Measurements from ENCODE around the gene CAPNS2.
"Not testable (repeated sequence)": the region's sequence is repeated elsewhere in the genome, so short reads cannot be mapped to it uniquely, and the experiment has no call there.

CAPNS2 gene

GRCh38 chr16:55569025-55569424 lies 2.5 kb downstream of the CAPNS2 start:
- no peak for DNase-seq

DNA sequence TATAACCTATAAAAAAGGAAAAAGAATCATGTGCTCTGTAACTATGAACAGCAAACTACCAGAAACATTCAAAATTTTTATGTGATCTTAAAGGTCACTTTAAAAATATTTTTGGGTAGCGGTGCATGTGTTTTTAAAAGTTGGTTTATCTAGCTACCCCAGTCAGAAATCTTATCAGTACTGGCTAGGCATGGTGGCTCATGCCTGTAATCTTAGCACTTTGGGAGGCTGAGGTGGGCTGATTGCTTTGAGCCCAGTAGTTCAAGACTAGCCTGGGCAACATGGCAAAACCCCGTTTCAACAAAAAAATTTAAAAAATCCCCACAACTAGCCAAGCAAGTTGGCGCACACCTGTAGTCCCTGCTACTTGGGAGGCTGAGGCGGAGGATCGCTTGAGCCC lies 3.7 kb downstream of the CAPNS2 start:
- no peak for DNase-seq

GRCh38 chr16:55571191-55571897 lies 4.9 kb downstream of the CAPNS2 start:
- DNase-seq: no peak

GRCh38 chr16:55572439-55572838 lies 6.0 kb downstream of the CAPNS2 start:
- no peak for DNase-seq

DNA sequence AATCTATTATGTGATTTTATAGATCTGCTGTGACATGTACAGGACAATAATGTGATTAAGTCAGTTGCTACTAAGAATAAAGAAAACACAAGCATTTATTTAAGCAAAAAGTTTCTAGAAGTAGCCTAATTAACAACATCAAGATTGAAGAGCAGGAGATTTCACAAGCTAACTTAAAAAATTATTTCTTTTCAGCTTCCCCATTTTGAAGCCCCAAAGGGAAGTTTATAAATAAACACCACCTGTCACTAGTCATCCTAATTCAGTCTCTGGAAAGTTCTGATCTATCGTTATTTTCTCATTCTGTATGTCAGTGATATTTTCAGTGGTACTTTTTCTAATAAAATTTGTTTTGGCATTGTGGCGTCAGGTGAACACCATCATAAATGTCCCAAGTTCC lies 8.3 kb downstream of the CAPNS2 start:
- DNase-seq: peak in 1 of 2 donors; percentile 53

DNA sequence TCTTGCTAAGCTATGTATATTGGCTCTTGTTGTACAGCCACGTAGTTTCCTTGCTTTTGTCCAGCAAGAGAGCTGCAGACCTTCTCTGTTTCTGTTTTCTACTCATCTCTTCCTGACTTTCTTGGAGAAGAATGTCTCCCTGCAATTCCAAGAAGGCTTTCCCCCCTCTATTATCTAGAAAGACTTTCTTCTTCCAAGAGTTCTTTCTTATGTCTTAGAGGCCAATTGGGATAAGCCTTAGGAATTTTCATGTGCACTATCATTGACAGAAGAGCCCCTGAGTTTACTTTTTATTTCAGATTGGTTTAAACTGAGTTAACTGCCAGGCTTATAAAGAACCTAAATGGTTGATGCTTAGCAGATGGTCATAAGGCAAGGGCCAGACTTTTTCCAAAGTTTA lies 9.0 kb downstream of the CAPNS2 start:
- no peak for DNase-seq

- no peak for DNase-seq
Observed at GRCh38 chr16:55576384-55576783, 9.9 kb downstream of the CAPNS2 start.

- DNase-seq: peak in 1 of 2 donors; percentile 16
Observed at GRCh38 chr16:55577887-55578286, 11.4 kb downstream of the CAPNS2 start.

DNA sequence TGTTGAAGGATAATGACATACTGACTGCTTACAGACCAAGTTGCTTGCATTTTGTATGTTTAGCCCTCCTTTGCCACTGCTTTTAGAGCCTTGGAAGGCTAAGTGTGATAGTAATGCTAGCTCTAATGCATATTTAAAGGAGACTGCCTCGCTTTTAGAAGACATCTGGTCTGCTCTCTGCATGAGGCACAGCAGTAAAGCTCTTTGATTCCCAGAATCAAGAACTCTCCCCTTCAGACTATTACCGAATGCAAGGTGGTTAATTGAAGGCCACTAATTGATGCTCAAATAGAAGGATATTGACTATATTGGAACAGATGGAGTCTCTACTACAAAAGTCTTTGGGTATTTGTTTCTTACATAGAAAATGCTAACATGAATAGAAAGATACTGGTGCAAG lies 19.1 kb downstream of the CAPNS2 start:
- no peak for DNase-seq

DNA sequence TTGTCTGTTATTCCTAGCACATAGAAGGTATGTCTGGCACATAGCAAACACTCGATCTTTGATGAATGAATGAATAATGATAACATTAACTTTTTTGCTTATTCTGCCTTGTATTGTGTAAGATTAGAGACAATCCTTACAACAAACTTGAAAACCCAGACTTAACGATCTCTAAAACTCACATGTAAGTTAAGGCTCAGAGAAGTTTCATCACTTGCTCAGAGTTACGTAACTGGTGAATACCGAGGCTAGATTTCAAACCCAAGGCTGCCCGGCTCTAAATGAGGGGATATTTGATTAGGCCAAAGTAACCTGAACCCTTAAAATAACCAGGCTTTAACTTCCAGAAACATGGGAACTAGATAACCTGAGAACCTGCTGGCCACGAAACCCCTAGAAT lies 22.3 kb downstream of the CAPNS2 start:
- DNase-seq: no peak

DNA sequence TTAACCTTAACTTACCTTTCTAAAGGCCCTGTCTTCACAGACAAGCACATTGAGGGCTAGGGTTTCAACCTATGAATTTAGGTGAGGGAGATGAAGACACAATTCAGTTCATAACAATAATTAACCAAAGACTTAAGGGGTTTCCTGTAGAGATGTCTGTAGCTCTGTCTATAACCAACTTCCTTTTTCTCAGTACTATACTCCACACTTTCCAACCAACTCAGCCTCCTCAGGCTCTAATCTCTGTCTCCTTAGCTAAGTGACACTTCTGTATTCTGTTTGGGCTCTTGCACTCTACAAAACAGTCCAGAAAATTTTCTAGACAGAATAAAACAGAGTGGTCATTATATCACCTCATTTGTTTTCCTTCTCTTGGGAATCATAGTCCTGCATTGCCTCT lies 25.8 kb downstream of the CAPNS2 start:
- peak in 1 of 2 donors; percentile 82 for DNase-seq

GRCh38 chr16:55597928-55598327 lies 31.4 kb downstream of the CAPNS2 start:
- no peak for DNase-seq

GRCh38 chr16:55605754-55606336 lies 39.4 kb downstream of the CAPNS2 start:
- no peak for DNase-seq

DNA sequence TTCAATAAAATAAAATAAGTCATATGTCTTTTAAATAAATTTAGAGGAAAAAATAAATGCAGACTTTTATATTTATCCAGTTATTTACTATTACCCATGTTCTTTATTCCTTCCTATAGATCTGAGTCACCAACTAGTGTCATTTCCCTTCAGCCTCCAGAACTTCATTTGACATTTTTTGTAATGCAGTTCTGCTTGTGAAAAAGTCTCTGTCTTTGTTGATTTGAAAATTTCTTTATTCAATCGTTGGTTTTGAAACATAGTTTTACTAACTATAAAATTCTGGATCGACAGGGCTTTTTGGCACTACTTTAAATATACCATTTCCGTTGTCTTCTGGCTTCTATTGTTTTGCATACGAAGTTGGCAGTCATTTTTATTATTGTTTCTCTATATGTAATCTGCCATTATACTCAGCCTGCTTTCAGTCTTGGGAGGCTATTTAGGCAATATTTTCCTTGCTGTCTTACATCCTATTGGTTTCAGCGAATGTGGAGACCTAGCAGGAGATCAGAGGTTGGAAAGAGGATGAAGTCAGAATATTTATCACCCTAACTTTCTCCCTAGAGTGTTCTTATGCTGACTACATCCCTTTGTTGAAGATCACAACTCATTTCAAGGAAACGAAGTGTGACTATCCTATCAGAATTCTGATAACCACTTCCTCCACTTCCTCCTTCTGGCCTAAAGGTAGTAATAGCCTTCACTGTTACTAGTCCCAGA lies 47.3 kb downstream of the CAPNS2 start:
- DNase-seq: no peak

DNA sequence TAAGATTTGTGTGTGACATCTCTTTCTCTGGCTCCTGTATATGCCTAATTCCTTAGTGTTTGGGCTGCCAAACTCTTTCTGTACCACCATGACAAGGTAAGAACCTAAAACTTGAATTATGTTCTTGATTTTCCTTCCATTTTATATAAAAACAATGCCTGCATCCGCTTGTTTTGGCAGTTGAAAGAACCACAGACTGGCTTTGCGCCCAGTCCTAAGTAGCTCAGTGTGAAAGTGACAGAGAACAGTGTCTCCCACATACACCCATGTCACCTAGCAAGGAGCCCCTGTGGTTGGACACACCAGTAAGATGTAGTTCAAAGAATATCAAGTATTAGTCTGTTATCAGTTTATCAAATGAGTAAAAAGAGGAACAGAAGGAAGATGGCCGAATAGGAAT lies 48.6 kb downstream of the CAPNS2 start:
- DNase-seq: no peak

GRCh38 chr16:55615670-55616069 lies 49.2 kb downstream of the CAPNS2 start:
- DNase-seq: not testable (repeated sequence)
